Calu3 (cell line): Measurements from ENCODE around the gene XCL1. TPM values are rescaled to one million over a fixed set of nuclear protein-coding genes. Genes with fewer than 3 reads are reported as not detected.

ENCODE experiments used
- BruUV-seq: library from RNA; stranded (reverse); fragments of 400-500 nt; replicated peaks from 2 replicates; lab custom pipeline; 2021; lab: Mats Ljungman, UMichigan
- CTCF ChIA-PET: fragments of 300-600 bp; sonication (Branson Sonifier 250); formaldehyde crosslinking; loops from one replicate; lab custom pipeline; 2022; ENCODE audit warnings: antibody characterized with exemption; lab: Charles Lee
- DNase-seq: peaks from one replicate; pipeline ENCODE4 v3.0.0; 2022
- H3K27ac Mint-ChIP-seq: one replicate; pipeline ENCODE4 v1.8.0; 2022; ENCODE audit warnings: mixed read lengths; ENCODE audit not compliant: unreplicated experiment
- H3K27me3 Mint-ChIP-seq: one replicate; pipeline ENCODE4 v1.8.0; 2022; ENCODE audit warnings: mixed read lengths; ENCODE audit not compliant: unreplicated experiment
- H3K36me3 Mint-ChIP-seq: one replicate; pipeline ENCODE4 v1.8.0; 2022; ENCODE audit warnings: mild to moderate bottlenecking, moderate library complexity, mixed read lengths; ENCODE audit not compliant: insufficient read depth, unreplicated experiment
- H3K4me1 Mint-ChIP-seq: one replicate; pipeline ENCODE4 v1.8.0; 2022; ENCODE audit warnings: mild to moderate bottlenecking, low read depth, mixed read lengths; ENCODE audit not compliant: unreplicated experiment
- H3K4me3 Mint-ChIP-seq: one replicate; pipeline ENCODE4 v1.8.0; 2022; ENCODE audit warnings: mild to moderate bottlenecking, low read depth, moderate library complexity, mixed read lengths; ENCODE audit not compliant: unreplicated experiment
- H3K9me3 Mint-ChIP-seq: one replicate; pipeline ENCODE4 v1.8.0; 2022; ENCODE audit warnings: low read depth, mixed read lengths; ENCODE audit not compliant: unreplicated experiment
- CTCF ChIP-seq: fragments of 200-600 bp; IDR thresholded peaks from one replicate; pipeline ENCODE4 v1.8.0; 2022; ENCODE audit warnings: antibody characterized with exemption; ENCODE audit not compliant: unreplicated experiment
- intact Hi-C: fragments of 100-400 bp; cut with micrococcal nuclease; formaldehyde crosslinking; loops from one replicate; pipeline ENCODE4 v1.10.0; 2022; ENCODE audit not compliant: unreplicated experiment
- total RNA-seq: library from RNA; stranded (reverse); gene quantifications from 2 replicates; pipeline ENCODE4 v1.2.3, GENCODE V29; 2022

The XCL1 gene
- total RNA-seq, 1 experiment from 2014 or later = not detected

GRCh38 chr1:168609741-168610510 lies 33.5 kb downstream of the XCL1 start:
- Mint-ChIP-seq H3K27ac (no peak overlapping the region), H3K36me3 (no peaks in the 10 kb centered on the region), H3K4me1 (peaks cover 7% of the 10 kb centered on the region), H3K27me3 (no peaks in the 10 kb centered on the region), H3K4me3 (no peak overlapping the region), H3K9me3 (peaks cover 1% of the 10 kb centered on the region)
- TF ChIP-seq CTCF = no peak
- DNase-seq = no peak
- CTCF ChIA-PET = interaction anchor here (0.8 to 1.0 kb wide), 2 partner anchors 26 to 310 kb away, joined by 3 to 4 read pairs; no protein-coding TSS in a partner anchor
- no TSS peak for BruUV-seq
- intact Hi-C loops = loop anchor here (10.0 kb wide), 4 partner anchors 295 to 845 kb away; partner anchors contain the start of gene ATP1B1

GRCh38 chr1:168613038-168613451 lies 36.6 kb downstream of the XCL1 start:
- no peaks in the 10 kb centered on the region for H3K4me1 Mint-ChIP-seq
- no peak overlapping the region for H3K4me3 Mint-ChIP-seq
- BruUV-seq = no TSS peak
- CTCF ChIA-PET = interaction anchor here (0.8 kb wide), 1 partner anchor 106 kb away, joined by 3 read pairs; no protein-coding TSS in a partner anchor
- no peak for TF ChIP-seq CTCF
- H3K36me3 Mint-ChIP-seq = no peaks in the 10 kb centered on the region
- peaks cover 2% of the 10 kb centered on the region for H3K9me3 Mint-ChIP-seq
- no peak for DNase-seq
- H3K27ac Mint-ChIP-seq = no peak overlapping the region
- intact Hi-C loops = no loop called here
- H3K27me3 Mint-ChIP-seq = no peaks in the 10 kb centered on the region

GRCh38 chr1:168613691-168614231 lies 37.4 kb downstream of the XCL1 start:
- no peak for TF ChIP-seq CTCF
- Mint-ChIP-seq H3K9me3 (peaks cover 2% of the 10 kb centered on the region), H3K4me1 (no peaks in the 10 kb centered on the region), H3K4me3 (no peak overlapping the region), H3K27ac (no peak overlapping the region), H3K36me3 (no peaks in the 10 kb centered on the region), H3K27me3 (no peaks in the 10 kb centered on the region)
- no TSS peak for BruUV-seq
- no peak for DNase-seq
- intact Hi-C loops = no loop called here
- CTCF ChIA-PET = no interaction called here

GRCh38 chr1:168614235-168614634 lies 37.8 kb downstream of the XCL1 start:
- CTCF ChIA-PET = interaction anchor here (0.7 kb wide), 1 partner anchor 758 kb away, joined by 3 read pairs; no protein-coding TSS in a partner anchor
- intact Hi-C loops = no loop called here
- TF ChIP-seq CTCF = no peak
- no peak overlapping the region for H3K4me3 Mint-ChIP-seq
- DNase-seq = no peak
- H3K9me3 Mint-ChIP-seq = peaks cover 2% of the 10 kb centered on the region
- H3K27me3 Mint-ChIP-seq = no peaks in the 10 kb centered on the region
- no TSS peak for BruUV-seq
- H3K4me1 Mint-ChIP-seq = no peaks in the 10 kb centered on the region
- H3K36me3 Mint-ChIP-seq = no peaks in the 10 kb centered on the region
- no peak overlapping the region for H3K27ac Mint-ChIP-seq
